Kidney epithelial cell (primary cell): Measurements from ENCODE around the gene TOR2A. TPM values are rescaled to one million over a fixed set of nuclear protein-coding genes. Genes with fewer than 3 reads are reported as not detected.

ENCODE experiments used
- DNase-seq: peaks from one replicate; pipeline ENCODE4 v3.0.0-alpha.2; 2010; ENCODE audit warnings: low read depth
- H3K27me3 ChIP-seq: 2 replicates; pipeline ENCODE4 v1.6.0; 2011; ENCODE audit warnings: low read length; ENCODE audit not compliant: control insufficient read depth, insufficient read depth
- H3K36me3 ChIP-seq: 2 replicates; pipeline ENCODE4 v1.5.1; 2011; ENCODE audit warnings: low read length; ENCODE audit not compliant: control insufficient read depth, insufficient read depth
- H3K4me3 ChIP-seq: 2 replicates; pipeline ENCODE4 v1.5.1; 2011; ENCODE audit warnings: low read depth, mild to moderate bottlenecking, control low read depth, low read length
- total RNA-seq: library from RNA; depleted of rRNA; stranded (reverse); fragments of >200 nt; gene quantifications from 2 replicates; pipeline ENCODE4 v1.2.3, GENCODE V29; 2015
- TF ChIP-seq, protein P1 (sequence below): IDR thresholded peaks from 2 replicates; pipeline ENCODE4 v1.5.1; 2011; ENCODE audit warnings: mild to moderate bottlenecking, moderate library complexity, low read length, control low read depth, inconsistent platforms; ENCODE audit not compliant: insufficient read depth, poor library complexity, severe bottlenecking

The TOR2A gene
- total RNA-seq, 1 donor from 2014 or later = 13.4 TPM

DNA sequence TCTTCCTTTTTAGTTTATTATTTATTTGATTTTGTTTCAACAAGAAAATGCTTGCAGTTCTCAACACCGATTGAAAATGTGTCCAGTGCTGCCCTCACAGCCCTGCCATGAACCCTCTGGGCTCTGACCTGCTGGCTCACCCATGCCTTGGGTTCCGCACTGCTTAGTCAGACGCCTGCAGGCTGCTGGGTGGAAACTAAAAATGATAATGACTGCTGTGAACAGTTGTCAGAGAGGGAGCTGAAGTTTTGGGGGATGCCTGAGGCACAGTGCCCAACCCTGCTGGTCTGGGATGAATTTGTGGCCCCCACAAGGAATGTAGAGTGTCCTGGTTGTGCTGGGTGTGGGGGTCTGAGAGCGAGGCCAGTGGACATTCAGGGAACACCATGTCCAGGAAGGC, 50.5 kb downstream of the TOR2A start:
- peaks cover 1% of the 10 kb centered on the region for H3K36me3 ChIP-seq
- DNase-seq = no peak
- TF ChIP-seq, protein P1, sequence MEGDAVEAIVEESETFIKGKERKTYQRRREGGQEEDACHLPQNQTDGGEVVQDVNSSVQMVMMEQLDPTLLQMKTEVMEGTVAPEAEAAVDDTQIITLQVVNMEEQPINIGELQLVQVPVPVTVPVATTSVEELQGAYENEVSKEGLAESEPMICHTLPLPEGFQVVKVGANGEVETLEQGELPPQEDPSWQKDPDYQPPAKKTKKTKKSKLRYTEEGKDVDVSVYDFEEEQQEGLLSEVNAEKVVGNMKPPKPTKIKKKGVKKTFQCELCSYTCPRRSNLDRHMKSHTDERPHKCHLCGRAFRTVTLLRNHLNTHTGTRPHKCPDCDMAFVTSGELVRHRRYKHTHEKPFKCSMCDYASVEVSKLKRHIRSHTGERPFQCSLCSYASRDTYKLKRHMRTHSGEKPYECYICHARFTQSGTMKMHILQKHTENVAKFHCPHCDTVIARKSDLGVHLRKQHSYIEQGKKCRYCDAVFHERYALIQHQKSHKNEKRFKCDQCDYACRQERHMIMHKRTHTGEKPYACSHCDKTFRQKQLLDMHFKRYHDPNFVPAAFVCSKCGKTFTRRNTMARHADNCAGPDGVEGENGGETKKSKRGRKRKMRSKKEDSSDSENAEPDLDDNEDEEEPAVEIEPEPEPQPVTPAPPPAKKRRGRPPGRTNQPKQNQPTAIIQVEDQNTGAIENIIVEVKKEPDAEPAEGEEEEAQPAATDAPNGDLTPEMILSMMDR = no peak

DNA sequence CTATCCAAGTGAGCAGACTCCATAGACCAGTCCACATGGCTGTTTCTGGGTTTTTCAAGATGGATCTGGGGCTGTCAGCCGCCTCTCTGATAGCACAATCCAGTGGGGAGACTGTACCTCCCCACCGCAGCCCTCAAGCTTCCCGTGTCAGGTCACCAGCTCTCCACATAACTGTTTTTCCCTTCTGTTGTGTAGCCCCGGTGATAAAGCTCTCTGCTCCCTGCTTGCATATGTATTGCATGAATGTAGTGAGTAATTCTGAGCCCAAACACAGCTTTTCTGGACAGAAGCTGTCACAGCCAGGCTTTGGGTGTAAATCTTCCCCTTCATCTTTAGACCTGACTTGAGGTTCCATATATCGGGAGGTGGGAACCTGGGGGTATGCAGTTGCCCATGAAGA, 51.4 kb downstream of the TOR2A start:
- no peaks in the 10 kb centered on the region for H3K27me3 ChIP-seq
- no peak overlapping the region for H3K4me3 ChIP-seq
- no peak for DNase-seq
- peaks cover 1% of the 10 kb centered on the region for H3K36me3 ChIP-seq
- TF ChIP-seq, protein P1 = no peak

More for the DNA sequence above, 50.5 kb downstream of the TOR2A start:
- Histone ChIP-seq H3K27me3 (no peaks in the 10 kb centered on the region), H3K4me3 (no peak overlapping the region)

DNA sequence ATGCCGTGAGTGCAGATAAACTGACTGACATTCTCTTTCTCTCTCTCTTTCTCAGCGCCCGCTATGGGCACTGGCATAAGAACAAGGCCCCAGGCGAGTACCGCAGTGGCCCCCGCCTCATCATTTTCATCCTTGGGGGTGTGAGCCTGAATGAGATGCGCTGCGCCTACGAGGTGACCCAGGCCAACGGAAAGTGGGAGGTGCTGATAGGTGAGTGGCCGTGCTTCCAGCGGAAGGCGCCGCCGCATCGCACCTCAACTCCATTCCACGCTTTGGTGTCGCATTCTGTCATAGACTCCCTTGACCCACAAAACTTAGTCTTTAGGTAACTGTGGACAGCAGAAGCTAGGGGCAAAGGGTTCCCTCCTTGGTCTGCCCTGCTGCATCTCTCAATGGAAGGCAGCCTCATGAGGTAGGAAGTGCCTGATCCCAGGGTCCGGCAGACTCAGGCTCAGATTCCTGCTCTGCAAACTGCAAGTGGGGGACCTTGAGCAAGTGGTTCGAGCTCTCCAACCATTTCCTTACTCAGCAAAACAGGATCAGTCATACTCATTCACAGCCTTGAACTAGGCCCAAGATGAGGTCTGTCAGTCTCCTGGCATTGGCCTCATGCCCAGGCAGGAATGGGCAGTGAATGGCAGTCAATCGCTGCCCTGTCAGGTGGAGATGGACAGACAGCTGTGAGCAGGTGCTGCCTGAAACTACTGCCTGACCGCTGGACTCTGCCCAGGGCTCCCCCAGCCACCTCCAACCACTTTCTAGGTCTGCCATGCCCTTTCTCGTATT, 52.5 kb downstream of the TOR2A start:
- H3K4me3 ChIP-seq = no peak overlapping the region
- DNase-seq = no peak
- H3K27me3 ChIP-seq = no peaks in the 10 kb centered on the region
- TF ChIP-seq, protein P1 = no peak
- peaks cover 1% of the 10 kb centered on the region for H3K36me3 ChIP-seq

Other genes with a start within 250 kb of the TOR2A start
- gene STXBP1, start 123.0 kb downstream of the TOR2A start, total RNA-seq = 23.8 and 27.5 TPM in 2 replicates
- gene CFAP157, start 28.3 kb downstream of the TOR2A start, total RNA-seq = 0.07 TPM in 1 of 2 replicates, not detected in the other
- 36.5 and 43.6 TPM in 2 replicates for gene PTRH1, start 19.6 kb downstream of the TOR2A start, total RNA-seq
- gene TTC16, start 19.2 kb downstream of the TOR2A start, total RNA-seq = not detected in 2 replicates
- 0.17 and 0.27 TPM in 2 replicates for gene SH2D3C, start 43.4 kb upstream of the TOR2A start, total RNA-seq
- gene CDK9, start 50.7 kb upstream of the TOR2A start, total RNA-seq = 38.5 and 47.3 TPM in 2 replicates
- 92.5 and 131 TPM in 2 replicates for gene FPGS, start 67.6 kb upstream of the TOR2A start, total RNA-seq
- gene ENG, start 119.4 kb upstream of the TOR2A start, total RNA-seq = 3.4 and 6.3 TPM in 2 replicates
- gene AK1, start 142.4 kb upstream of the TOR2A start, total RNA-seq = 44.8 and 56.4 TPM in 2 replicates
- 25.6 and 31.1 TPM in 2 replicates for gene ST6GALNAC6, start 164.3 kb upstream of the TOR2A start, total RNA-seq
- 21.0 and 32.5 TPM in 2 replicates for gene ST6GALNAC4, start 181.7 kb upstream of the TOR2A start, total RNA-seq
- 3.6 and 4.2 TPM in 2 replicates for gene PIP5KL1, start 195.5 kb upstream of the TOR2A start, total RNA-seq
- gene DPM2, start 202.6 kb upstream of the TOR2A start, total RNA-seq = 31.8 and 33.1 TPM in 2 replicates
- 16.5 and 29.4 TPM in 2 replicates for gene EEIG1, start 245.7 kb upstream of the TOR2A start, total RNA-seq